ENCODE results near the gene HUWE1.
"Not testable (repeated sequence)": the region's sequence is repeated elsewhere in the genome, so short reads cannot be mapped to it uniquely, and the experiment has no call there.

The HUWE1 gene, protein sequence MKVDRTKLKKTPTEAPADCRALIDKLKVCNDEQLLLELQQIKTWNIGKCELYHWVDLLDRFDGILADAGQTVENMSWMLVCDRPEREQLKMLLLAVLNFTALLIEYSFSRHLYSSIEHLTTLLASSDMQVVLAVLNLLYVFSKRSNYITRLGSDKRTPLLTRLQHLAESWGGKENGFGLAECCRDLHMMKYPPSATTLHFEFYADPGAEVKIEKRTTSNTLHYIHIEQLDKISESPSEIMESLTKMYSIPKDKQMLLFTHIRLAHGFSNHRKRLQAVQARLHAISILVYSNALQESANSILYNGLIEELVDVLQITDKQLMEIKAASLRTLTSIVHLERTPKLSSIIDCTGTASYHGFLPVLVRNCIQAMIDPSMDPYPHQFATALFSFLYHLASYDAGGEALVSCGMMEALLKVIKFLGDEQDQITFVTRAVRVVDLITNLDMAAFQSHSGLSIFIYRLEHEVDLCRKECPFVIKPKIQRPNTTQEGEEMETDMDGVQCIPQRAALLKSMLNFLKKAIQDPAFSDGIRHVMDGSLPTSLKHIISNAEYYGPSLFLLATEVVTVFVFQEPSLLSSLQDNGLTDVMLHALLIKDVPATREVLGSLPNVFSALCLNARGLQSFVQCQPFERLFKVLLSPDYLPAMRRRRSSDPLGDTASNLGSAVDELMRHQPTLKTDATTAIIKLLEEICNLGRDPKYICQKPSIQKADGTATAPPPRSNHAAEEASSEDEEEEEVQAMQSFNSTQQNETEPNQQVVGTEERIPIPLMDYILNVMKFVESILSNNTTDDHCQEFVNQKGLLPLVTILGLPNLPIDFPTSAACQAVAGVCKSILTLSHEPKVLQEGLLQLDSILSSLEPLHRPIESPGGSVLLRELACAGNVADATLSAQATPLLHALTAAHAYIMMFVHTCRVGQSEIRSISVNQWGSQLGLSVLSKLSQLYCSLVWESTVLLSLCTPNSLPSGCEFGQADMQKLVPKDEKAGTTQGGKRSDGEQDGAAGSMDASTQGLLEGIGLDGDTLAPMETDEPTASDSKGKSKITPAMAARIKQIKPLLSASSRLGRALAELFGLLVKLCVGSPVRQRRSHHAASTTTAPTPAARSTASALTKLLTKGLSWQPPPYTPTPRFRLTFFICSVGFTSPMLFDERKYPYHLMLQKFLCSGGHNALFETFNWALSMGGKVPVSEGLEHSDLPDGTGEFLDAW (N-terminal part only)

DNA sequence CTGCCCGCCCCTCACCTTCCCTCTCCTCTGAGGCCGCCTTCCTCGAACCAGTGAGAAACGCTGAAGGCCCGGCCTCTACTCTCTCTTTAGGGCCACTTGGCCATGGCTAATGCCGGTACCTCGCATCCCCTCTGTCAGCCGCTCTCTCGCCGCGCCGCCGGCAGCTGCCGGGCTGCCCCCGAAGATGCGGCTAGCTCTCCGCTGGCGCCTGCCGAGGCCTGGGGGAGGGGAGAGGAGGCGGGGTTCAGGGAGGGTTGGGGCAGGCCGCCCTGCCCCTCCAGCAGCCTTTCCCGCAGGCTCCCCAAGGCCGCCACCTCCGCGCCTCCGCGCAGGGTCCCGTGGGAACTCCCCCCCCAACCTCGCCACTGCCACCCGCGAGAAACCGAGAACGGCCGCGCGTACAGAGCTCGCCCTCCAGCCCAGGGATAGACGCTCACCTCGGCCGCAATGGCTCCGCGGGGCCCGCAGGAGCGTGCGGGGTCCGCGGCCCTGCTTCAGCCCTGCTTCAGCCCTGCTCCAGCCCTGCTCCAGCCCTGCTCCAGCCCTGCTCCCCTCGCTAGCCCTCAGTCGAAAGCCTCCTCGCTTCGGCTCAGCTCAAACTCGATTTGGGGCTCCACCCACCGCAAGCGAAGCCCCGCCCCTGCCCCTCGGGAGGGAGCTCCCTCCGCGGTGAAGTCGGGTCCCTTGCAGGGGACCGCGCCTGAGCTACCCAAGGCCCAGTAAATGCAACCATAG is at the start of gene HUWE1:
Gene HUWE1 (minus strand): TSS at position 569 of the 735 bp plus-strand sequence. CDS start 32,612 bp downstream, outside the sequence.
- peak in 56 of 58 donors; percentile 9 to 79 (median 59) for DNase-seq

DNA sequence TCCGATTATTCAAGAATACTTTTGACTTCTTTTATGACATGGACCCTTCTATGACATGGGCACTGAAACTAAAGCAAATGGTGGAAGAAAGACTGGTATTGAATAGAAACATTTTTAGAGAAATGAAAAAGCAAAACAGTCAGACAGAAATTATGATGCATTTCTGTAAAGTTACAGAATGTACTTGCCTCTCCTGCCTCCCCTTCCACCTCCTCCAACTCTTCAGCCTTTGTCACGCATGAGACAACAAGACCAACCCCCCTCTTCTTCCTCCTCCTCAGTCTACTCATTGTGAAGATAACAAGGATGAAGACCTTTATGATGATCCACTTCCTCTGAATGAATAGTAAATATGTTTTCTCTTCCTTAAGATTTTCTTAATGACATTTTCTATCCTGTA is 46.3 kb upstream of the HUWE1 start:
- no peak for DNase-seq

DNA sequence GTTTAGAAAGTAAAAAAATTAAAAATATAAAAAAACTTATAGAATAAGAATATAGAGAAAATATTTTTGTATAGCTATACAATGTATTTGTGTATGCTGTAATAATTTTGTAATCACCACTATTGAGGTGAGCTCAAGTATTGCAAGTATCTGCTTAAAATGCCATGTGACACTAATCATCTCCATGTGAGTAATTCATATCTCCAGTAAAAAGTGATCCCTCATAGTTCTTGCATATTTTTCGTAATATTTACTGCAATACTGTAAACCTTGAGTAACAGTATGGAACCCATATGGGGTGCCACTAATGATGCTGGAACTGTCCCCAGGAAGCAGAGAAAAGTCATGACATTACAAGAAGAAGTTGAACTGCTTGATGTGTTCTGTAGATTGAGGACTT is 43.2 kb upstream of the HUWE1 start:
- DNase-seq: no peak

DNA sequence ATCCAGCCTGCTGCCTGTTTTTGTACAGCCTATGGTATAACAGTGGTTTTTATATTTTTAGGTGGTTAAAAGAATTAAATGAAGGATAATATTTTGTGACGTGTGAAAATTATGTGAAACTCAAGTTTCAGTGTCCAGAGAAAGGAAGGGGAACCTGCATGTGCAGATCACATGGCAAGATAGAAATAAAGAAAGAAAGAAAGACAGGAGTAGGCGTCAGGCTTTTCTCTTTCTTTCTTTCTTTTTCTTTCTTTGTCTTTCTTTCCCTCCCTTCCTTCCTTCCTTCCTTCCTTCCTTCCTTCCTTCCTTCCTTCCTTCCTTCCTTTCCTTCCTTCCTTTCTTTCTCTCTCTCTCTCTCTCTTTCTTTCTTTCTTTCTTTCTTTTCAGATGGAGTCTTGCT is 42.0 kb upstream of the HUWE1 start:
- DNase-seq: no peak

DNA sequence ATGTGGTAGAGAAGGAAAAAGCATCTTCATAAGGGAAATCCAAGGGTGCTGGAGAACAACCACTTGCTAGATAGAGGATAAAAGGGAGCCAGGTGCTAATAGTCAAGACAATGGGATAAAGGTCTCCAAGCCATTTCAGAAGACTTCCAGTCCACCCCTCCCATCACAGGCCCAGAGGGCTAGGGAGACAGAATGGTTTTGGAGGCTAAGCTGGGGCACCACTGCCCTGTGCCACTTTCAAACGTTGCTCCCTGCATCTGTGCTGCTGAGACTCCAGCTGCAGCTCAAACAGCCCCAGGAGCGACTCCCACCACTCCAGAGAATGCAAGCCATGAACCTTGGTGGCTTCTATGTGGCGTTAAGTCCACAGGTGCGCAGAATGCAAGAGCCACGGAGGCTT is 38.4 kb upstream of the HUWE1 start:
- no peak for DNase-seq

DNA sequence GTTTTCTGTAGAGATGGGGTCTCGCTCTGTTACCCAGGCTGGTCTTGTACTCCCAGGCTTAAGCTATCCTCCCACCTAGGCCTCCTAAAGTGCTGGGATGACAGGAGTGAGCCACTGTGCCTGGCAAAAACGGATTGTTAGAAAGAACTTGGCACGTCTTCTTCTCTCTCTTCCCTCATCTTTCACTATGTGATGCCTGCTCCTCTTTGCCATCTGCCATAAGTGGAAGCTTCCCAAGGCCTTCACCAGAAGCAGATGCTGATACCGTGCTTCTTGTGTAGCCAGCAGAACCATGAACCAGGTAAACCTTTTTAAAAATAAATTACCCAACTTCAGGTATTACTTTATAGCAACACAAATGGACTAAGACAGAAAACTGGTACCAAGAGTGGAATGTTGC is 36.9 kb upstream of the HUWE1 start:
- peak in 3 of 58 donors; percentile 0 to 12 (median 1) for DNase-seq

DNA sequence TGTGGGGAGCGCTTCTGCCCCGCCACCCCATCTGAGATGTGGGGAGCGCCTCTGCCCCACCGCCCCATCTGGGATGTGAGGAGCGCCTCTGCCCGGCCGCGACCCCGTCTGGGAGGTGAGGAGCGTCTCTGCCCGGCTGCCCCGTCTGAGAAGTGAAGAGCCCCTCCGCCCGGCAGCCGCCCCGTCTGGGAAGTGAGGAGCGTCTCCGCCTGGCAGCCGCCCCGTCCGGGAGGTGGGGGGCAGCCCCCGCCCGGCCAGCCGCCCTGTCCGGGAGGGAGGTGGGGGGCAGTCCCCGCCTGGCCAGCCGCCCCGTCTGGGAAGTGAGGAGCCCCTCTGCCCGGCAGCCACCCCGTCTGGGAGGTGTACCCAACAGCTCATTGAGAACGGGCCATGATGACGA is 35.1 kb upstream of the HUWE1 start:
- DNase-seq: not testable (repeated sequence)

DNA sequence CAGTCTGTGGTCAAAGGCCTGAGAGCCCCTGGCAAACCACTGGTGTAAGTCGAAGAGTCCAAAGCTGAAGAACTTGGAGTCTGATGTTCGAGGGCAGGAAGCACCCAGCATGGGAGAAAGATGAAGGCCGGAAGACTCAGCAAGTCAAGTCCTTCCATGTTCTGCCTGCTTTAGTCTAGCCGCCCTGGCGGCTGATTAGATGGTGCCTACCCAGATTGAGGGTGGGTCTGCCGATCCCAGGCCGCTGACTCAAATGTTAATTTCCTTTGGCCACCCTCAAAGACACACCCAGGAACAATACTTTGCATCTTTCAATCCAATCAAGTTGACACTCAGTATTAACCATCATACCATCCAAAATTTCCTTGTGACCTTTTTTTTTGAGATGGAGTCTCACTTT is 33.1 kb upstream of the HUWE1 start:
- not testable (repeated sequence) for DNase-seq

DNA sequence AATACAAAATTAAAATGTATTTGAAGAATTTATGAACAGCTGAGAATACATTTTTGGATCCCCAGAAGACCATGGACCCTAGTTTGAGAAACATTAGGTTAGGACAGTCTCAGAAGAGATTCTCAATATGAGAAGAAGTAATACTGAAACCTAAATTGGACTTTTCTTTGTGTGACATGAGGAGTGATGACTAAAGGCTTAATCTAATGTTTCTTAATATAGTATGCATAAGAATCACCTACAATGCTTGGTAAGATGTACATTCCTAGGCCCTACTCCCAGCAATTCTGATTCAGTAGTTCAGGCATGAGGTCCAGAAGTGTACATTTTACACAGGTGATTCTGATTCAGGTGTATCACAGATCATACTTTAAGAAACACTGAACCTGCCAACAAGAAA is 31.6 kb upstream of the HUWE1 start:
- DNase-seq: no peak

DNA sequence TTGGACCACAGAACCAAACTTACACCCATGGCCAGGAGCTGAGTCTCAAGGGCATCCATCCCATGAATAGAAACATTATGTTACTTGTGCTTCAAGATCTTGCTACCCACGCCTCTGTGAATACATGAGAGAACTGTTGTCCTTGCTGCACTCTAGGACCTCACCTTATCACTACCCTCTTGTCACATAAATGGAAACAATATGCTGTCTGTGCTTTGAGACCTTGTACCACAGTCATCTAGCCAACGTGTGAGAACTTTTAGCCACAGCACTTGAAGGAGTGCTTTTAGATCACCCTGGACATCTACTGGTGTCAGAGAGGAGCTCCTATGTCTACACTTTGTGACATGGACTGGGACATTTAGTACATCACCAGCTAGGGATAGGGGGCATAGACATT is 30.7 kb upstream of the HUWE1 start:
- DNase-seq: no peak

DNA sequence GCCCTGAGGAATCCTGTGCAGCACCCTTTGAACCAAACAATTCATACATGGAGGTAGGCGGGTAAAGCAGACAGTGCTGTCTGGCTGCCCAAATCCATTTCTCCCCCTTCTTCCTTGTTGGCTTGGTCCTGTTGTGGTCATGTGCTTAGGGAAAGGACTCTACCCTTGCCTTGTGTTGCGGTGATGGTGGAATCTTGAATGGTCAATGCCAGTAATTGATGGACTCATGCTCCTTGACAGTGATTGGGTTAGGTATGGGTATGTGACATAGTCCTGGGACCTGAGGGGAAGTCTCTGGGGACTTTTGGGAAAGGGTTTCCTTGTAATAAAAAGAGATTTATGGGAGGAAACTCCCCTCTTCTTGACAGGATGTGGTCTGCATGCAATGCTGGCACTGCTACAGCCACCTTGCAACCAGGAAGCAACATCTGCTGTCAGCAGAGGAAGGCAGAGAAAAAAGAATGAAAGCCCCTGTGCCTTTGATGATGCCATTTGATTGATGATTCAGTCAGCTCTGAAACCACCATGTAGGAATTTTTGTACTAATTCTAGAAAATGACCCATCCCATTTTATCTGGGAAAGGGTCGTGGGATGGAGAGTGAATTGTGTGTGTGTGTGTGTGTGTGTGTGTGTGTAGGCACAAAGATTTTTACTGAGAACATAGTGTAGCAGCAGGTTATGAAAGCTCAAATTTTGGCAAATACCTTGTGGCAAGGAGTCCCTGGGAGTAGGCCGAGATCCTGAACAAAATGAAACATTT is 30.0 kb upstream of the HUWE1 start:
- DNase-seq: no peak

DNA sequence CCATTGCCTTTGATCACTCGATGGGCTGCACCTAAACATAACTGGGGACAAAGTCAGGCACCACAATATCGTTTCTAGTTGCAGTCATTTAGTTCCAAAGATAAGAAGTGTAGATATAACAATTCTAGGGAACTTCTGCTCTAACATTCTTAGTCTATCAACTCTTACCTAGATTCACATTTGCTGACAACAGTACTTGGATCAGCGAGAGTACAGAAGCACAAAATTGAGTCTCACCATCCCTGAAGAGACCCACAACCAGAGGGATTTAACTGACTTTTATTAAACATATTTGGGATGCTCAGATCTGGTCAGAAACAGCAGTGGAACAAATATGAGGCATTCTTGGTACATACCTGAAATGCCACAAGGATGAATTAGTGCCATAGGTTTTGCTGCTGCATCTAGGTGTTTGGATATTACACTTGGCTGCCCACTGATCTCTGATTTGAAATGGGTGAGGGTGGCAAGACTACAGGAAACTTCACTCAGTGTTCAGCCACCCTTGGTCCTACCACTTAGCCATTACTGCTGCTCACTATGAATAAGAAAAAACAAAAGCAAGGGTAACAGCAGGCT is 28.9 kb upstream of the HUWE1 start:
- no peak for DNase-seq

DNA sequence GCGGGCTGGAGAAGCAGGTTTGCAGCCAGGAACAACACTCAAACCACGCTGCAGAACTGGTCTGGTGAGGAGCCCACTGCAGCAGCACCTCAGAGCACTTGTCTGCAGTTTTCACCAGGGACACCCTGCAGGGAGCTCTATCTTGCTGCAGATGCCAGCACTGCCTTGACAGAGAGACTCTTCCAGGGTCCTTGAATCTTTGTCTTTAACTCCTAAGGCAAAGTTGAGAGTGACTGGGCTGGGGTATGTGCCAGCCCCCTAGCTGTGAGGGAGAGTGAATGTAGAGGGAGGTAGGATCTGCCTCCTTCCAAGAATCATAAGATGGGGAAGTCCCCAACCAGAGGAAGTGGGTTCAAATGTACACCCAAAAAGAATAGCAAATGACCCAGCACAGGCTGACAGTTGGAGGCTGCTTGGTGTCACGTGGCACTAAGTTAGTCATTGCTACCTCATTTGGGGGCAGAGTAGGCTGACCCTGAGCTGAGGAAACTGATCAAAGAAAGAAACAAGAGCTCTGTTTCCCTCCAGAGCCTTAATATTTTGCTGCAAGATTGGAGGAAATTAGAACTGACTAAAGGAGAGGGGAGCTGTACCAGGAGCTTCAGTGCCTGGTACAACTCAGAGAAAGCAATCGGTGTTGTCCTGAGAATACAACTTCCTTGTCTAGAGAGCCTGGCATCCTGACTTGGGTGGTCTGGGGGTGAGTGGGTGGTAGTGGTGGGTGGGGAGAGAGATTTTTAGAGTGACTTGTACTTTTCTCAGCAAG is 28.2 kb upstream of the HUWE1 start:
- peak in 2 of 58 donors; percentile 0 for DNase-seq

DNA sequence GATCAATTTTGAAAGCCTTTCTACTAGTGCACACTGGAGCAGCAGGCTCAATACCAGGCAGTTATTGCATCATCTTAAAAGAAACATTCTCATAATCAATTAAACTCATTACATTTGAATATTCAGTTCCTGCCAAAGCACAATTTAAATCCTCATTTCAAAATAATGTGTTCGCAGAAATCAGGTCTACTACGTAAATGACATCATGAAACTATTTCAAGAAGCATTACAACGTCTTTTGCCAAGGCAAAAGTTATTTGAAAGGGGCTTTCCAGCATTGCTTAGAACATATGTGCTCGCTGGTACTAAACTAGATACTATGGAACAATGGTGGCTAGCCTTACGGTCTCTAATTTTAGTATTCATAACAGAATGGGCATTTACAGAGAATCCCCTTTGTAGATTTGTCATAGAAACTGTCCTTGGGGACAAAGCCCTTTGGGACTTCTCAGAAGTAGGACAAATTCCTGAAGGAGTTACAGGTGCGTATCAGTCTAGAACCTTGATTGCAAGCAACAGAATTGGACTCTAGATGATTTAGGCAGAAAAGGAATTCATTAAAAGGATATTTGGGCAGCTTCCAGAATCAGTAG is 27.6 kb upstream of the HUWE1 start:
- DNase-seq: no peak

DNA sequence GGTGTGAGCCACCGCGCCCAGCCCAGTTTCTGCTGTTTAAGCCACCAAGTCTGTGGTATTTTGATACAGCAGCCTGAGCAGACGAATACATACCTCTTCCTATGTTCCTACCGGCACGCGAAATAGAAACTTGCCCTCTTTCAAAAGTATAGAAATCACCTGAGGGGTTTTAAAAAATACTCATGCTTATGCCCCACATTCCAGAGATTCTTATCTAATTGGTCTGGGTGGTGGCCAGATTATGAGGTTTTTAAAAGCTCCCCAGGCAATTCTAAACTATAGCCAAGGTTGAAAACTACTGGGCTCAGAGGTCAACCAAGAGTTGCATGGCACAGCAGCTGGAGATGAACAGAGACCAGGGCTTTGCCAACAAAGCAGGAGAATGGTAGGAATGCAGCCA is 24.9 kb upstream of the HUWE1 start:
- no peak for DNase-seq

DNA sequence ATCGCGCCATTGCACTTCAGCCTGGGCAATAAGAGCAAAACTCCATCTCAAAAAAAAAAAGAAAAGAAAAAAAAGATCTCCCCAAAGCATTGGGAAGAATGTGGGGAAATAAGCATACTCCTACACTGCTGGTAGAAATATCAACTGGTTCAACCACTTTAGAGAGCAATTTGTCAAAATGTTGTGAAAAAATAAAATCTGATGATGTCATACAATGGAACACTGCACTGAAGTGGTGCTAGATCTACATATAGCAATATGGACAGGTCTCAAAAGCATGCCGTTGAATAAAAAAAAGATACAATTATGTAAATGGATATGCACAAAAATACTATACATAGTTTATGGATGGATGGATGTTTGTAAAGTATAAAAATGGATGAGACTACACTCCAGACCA is 18.3 kb upstream of the HUWE1 start:
- no peak for DNase-seq

DNA sequence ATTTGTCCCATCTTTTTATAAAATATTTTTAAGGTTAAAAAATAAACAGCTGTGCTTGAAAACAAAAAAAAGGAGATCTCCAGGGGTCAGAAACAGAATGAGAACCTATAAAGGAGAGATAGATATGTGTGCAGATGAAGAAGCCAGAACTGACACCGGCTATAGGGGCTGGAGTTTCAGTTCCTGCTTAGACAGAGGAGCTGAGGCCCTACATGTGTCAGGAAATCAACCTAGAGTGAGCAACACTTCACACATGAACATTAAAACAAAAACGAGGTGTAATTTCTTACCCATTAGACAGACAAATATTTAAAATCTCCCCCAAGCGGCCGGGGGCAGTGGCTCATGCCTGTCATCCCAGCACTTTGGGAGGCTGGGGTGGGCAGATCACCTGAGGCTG is 17.8 kb upstream of the HUWE1 start:
- DNase-seq: no peak

DNA sequence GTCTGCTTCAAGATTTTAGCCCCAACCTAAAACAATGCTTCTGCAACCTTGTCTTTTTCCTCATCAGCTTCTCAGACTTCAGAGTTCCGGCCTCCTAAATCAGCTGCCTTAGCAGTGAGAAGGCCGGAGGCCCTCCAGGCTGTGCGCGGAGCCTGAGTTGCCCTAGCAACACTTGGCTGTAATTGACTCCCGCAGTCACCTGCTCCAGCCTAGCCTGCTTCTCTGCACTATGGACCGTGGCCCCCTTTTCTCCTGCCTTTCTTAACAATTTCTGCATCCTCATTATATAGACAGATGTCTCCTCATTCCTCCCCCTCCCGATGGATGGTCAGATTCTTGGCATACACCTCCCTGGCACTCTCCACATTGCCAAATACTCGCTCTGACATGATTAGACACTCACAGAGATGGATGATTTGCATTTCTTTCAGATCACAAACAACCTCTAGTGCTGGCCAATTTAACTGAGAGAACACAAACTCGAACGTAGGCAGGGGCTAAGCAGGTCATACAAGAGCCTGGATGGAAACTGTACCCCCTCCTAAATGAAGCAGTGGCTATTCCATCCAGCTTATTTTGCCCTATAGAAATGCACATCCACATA is 9.5 kb upstream of the HUWE1 start:
- DNase-seq: peak in 24 of 58 donors; percentile 0 to 44 (median 3)

All from anterior cingulate cortex (tissue), 58 donors.